Measurements from ENCODE around the gene GSC.
"Not testable (repeated sequence)": the region's sequence is repeated elsewhere in the genome, so short reads cannot be mapped to it uniquely, and the experiment has no call there.

GRCh38 chr14:94728440-94728839 is 41.5 kb downstream of the GSC start:
- not testable (repeated sequence) for TF ChIP-seq CTCF (IDR thresholded peaks at IDR 0.05; ENCODE audit: insufficient read depth, low read depth, low read length); EZH2 (IDR thresholded peaks at IDR 0.05; ENCODE audit: insufficient read depth, low read length)

Measured in astrocyte (in vitro differentiated cells and primary cell).